HTERT RPE-1 (cell line): ENCODE results near the gene SCP2.

Source experiments
- in situ Hi-C: fragments of 300-500 bp; cut with MboI; formaldehyde crosslinking; loops from 4 replicates; pipeline ENCODE4 v1.14.3; 2020; ENCODE audit warnings: low sequenced_read_pairs

Gene SCP2

GRCh38 chr1:53079251-53079650, 152.2 kb downstream of the SCP2 start:
- in situ Hi-C loops, result no loop called here

- in situ Hi-C loops, result no loop called here
Measured at GRCh38 chr1:53080041-53080440, 153.0 kb downstream of the SCP2 start.

GRCh38 chr1:53080769-53081168, 153.7 kb downstream of the SCP2 start:
- in situ Hi-C loops, result no loop called here

- in situ Hi-C loops, result no loop called here
Measured at GRCh38 chr1:53081384-53082066, 154.4 kb downstream of the SCP2 start.

GRCh38 chr1:53082826-53083455, 155.9 kb downstream of the SCP2 start:
- in situ Hi-C loops, result no loop called here

GRCh38 chr1:53083636-53084588, 156.8 kb downstream of the SCP2 start:
- in situ Hi-C loops, result no loop called here

DNA sequence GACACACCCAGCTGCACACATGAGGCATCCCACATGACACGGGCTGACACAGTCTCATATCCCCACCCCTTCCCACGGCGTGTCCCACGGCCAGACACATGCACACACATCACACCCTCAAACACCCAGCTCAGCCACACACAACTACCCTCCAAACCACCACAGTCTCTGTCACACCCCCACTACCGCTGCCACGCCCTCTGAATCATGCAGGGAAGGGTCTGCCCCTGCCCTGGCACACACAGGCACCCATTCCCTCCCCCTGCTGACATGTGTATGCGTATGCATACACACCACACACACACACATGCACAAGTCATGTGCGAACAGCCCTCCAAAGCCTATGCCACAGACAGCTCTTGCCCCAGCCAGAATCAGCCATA, 157.5 kb downstream of the SCP2 start:
- in situ Hi-C loops, result no loop called here

DNA sequence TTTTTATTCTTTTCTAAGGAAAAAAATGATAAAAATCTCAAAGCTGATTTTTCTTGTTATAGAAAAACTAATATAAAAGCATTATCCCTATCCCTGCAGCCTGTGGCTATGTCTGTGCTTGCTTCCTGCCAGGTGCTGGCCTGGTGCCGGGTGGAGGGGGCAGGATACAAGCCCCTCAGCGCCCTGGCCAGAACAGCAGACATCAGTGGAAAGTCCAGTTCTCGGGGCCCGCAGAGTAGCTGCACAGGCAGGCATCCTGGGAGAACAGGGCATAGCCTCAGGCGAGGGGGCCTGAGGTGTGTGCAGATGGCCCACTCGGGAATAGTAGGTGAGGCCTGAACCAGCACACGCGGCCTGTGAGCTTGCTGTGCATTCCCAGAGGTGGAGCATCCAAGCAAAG, 158.3 kb downstream of the SCP2 start:
- in situ Hi-C loops, result no loop called here

GRCh38 chr1:53086491-53087070, 159.5 kb downstream of the SCP2 start:
- in situ Hi-C loops, result no loop called here

- in situ Hi-C loops, result no loop called here
Measured at GRCh38 chr1:53087332-53088285, 160.5 kb downstream of the SCP2 start.

DNA sequence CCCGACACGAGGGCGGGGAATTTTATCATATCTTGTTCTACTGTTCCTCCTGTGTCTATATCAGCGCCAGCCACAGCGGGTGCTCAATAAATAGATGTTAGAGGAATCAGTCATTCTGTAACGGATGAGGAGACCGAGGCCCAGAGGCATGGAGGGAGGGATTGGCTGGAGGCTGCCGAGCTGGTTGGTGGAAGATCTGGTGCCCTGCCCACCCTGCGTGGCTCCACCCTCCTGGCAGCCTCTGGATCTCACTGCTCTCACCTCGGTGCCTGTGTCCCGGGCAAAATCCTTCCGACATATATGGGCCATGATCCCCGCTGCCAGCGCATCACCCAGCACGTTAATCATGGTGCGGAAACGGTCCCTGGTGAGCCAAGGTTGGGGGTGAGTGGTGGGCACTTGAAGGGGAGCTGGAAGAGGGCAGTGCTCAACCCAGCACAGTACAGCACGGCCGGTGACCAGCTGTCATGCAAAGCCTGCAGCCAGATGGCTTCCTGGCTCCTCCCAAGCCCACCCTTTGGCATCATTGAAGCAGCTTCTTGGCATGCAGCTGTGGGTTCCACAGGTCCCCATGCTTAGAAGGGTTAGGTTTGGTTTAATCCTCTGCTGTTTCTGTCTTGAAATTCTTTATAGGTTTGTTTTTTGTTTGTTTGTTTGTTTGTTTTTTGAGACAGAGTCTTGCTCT, 161.7 kb downstream of the SCP2 start:
- in situ Hi-C loops, result no loop called here

- in situ Hi-C loops, result no loop called here
Measured at GRCh38 chr1:53089478-53090226, 162.6 kb downstream of the SCP2 start.

DNA sequence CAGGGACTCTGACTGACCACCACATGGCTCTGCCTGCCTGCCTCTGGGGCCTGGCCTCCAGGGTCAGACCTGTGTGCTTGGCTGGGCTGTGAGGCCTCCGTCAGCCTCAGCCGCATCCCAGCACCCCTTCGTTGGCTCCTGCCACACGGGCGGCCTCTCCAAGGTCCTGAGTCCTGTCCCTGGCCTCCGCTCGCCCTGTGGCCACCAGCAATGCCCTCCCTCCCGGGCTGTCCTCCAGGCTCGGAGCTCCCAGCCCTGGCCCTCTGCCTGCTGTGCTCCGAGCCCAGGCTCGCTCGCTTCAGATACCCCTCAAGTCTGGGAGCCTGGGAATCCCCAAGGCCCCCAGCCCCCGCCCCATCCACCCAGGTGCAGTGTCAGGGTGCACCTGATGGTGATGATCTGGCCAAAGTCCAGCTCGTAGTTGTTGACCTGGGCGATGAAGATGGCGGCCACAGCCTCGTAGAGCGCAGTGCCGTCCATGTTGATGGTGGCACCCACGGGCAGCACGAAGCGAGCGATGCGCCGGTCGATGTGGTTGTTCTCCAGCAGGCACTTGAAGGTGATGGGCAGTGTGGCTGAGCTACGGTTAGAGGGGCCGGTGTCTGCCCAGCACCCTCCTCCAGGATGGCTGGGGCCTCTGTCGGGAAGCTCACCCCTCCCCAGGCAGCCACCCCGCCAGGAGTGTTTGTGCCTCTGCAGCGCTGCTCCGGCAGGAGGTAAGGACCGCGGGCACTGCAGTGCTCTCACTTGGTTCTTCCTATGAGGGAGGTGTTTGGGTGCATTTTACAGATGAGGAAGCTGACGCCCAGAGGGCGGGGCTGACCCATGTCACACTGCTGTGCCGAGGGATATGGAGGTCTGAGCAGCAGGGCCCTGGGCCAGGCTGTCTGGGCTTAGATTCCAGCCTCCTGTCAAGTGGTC, 163.4 kb downstream of the SCP2 start:
- in situ Hi-C loops, result no loop called here

DNA sequence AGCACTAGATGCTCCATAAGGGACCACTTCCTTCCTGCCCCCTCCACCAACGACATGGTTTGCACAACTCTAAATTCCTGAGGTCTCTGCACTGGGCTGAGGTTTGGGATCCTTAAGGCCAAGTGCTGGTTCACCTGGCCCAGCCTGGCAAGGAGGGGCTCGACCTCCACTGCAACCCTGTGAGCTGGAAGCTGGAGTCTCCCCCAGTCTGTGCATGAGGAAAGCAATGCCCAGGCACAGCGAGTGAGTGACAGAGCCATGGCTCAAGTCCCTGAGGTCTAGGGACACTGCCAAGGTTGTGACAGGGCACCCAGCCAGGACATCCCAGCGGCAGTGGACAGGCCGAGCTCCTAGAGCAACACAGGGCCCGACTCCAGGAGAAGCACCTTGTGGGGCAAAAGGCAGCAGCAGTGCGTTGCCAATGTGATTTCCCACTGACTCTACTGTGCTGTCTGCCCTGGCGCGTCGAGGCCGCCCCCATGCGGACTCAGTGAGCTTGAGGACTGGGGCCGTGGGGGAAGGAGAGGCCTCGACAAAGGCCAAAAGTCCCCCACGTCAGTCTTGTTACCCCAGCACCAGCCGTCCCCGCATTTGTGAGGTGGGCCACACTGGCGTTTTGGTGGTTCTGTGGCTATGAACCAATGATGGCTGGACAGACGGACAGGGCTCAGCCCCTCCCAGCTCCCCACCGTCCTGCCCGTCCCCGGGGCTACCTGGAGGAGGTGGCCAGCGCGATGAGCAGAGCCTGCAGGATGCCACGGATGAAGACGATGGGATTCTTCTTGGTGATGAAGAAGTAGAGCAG, 165.0 kb downstream of the SCP2 start:
- in situ Hi-C loops, result no loop called here

DNA sequence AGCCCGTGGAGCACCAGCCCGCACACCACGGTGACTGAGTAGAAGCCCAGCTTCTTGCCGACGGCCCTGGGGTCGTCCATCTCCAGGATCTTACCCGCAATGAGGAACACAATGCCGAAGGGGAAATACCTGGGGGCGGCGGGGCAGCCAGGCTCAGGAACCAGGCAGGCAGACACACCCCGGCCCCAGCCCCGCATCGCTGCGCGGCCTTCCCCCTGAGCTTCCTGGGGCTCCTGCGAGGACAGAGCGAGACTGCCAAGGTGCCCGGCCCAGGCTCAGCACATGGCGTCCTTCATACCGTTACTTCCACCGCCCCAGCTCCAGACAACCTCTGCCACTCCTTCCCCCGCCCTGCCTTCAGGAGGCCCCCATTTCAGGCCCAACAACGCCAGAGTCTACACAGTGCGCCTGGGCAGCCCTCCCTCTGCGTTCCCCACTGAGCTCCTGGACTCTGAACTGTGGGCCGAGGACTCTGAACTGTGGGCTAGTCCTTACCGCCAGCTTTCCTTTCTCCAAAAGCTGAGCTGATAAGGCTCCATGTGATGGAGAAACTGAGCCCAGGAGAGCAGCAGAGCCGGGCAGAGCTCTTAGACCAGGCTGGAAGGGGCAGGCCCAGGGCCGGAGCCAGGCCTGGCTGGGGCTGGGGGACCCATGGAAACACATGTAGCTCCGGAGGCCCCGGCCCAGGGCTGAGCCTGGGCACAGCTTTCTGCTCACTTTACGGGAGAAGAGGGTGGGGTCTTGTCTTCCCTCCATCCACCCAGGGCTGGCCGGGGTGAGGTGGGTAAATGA, 165.8 kb downstream of the SCP2 start:
- in situ Hi-C loops, result no loop called here

- in situ Hi-C loops, result no loop called here
Measured at GRCh38 chr1:53093451-53093754, 166.3 kb downstream of the SCP2 start.
